Upper lobe of left lung (tissue), 4 donors: ENCODE data around the gene GNA14.

Source experiments
- CTCF ChIP-seq, 6 experiments: fragments of 450-650 bp in 4 of 6; fragments of 200-600 bp in 2 of 6; sonication (generic) in 2 of 6; IDR thresholded peaks; one replicate each; pipeline ENCODE4 v1.5.1; 2016 to 2019; ENCODE audit warnings: antibody characterized with exemption in 6 of 6
- POLR2AphosphoS5 ChIP-seq, 2 donors: sonication (generic); formaldehyde crosslinking; IDR thresholded peaks; one replicate each; pipeline ENCODE4 v1.5.1; 2017; ENCODE audit warnings: antibody characterized with exemption in 2 of 2

- TF ChIP-seq POLR2AphosphoS5 (IDR thresholded peaks at IDR 0.05) (no peak), CTCF (IDR thresholded peaks at IDR 0.05) (no peak)
Measured at GRCh38 chr9:77563174-77563573, 84.9 kb downstream of the GNA14 start.
